GM18867 (cell line): ENCODE data around the gene CCDC124.
A peak's percentile ranks its signal among the peaks of the same experiment; 100 is the strongest.

Experiments
- ATAC-seq: cut with Tn5 transposase; IDR thresholded peaks from one replicate; pipeline ENCODE4 v1.9.1; 2021; ENCODE audit warnings: mild to moderate bottlenecking, moderate library complexity; ENCODE audit not compliant: unreplicated experiment

Gene CCDC124

DNA sequence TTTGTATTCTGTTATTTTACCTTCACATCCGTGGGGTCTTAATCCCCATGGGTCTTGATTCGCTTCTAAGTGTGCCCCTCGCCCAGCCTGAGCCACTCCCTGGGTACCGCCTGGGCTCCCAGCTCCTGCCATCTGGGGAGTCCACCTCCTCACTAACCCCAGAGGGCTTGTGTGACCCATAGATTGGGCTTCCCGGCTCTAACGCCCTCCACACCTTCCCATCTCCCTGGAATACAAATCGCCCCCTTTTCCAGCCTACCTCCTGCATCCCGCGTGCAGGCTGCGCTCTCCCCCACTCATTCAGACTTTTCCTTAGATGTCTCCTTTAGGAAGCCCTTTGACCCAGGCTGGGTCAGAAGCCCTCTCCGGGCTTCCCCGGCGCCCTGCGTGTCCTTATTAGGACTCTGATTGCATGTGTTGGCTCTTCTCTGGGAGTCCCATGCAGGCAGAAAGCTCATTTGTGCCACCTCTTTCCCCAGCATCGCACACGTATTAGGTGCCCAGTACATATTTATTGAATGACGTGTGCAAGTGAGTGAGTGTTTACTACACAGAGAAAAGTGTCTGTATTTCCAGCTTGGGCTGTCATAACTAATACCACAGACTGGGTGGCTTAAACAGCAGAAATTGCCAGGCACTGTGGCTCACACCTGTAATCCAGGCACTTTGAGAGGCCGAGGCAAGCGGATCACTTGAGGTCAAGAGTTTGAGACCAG lies 757 bp downstream of the CCDC124 start:
- ATAC-seq = no peak

DNA sequence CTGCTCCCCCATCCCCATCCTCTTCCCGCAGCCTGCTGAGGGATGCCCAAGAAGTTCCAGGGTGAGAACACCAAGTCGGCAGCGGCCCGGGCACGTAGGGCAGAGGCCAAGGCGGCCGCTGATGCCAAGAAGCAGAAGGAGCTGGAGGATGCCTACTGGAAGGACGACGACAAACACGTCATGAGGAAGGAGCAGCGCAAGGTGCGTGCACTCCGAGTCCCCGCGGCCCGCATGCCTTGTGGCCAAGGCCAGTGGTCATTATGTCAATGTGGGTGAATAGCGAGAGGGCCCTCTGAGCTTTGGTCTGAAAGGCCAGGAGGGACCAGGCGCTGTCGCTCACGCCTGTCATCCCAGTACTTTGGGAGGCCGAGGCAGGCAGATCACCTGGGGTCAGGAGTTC lies 3.6 kb downstream of the CCDC124 start:
- ATAC-seq = no peak

DNA sequence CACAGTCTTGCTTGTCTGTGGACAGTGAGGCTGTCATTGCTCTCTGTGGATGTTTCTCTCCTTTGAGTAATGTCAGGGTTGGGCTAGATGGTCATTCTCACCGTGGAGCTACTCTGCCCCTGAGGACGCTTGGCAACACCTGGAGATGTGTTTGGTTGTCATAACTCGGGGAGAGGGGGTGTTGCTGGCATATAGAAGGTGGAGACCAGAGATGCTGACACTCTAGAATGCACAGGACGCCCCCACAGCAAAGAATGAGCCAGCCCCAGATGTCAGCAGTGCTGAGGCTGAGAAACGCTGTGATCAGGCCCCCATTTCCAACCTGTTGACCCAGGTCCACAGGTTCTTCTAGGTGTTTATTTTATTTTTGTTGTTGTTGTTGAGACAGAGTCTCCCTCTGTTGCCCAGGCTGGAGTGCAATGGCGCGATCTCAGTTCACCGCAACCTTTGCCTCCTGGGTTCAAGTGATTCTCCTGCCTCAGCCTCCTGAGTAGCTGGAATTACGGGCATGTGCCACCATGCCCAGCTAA lies 4.6 kb downstream of the CCDC124 start:
- ATAC-seq = no peak

DNA sequence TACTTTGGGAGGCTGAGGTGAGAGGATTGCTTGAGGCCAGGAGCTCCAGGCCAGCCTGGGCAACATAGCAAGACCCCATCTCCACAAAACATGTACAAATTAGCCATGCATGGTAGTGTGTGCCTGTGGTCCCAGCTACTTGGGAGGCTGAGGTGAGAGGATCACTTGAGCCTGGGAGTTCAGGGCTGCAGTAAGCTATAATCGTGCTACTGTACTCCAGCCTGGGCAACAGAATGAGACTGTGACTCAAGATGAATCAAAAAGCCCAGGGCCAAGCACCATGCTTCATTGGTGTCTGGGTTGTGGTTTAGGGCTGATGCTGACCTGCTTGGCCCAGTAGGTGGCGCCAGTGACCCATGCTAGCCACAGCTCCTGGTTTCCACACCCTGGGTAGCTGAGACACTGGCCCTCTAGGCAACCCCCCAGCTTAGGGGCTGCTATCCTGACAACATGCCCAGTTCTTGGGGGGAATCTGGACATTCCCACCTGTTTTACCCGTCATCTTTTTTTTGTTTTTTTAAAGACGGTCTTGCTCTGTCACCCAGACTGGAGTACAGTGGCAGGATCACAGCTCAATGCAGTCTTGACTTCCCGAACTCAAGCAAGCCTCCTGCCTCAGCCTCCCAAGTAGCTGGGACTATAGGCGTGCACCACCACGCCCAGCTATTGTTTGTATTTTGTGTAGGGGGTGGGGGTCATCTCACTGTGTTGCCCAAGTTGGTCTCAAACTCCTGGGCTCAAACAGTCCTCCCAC lies 5.5 kb downstream of the CCDC124 start:
- ATAC-seq = peak; percentile 65

DNA sequence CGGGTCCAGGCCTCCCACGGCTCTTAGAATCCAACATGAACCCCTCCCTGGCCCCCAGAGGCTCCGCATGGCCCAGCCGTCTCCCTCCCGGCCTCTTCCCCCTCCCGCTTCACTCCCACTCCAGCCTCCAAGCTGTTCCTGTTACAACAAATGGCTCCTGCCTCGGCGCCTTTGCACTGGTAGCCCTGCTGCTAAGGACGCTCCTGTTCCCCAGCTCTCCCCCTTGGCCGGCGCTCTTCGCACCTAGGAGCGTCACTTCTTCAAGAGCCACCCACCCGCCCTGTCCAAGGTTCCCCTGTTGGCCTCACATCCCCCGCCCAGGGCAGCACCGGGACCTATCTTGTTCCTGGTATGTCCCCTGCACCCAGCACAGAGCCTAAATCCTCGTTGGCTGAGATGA lies 9.4 kb downstream of the CCDC124 start:
- no peak for ATAC-seq

DNA sequence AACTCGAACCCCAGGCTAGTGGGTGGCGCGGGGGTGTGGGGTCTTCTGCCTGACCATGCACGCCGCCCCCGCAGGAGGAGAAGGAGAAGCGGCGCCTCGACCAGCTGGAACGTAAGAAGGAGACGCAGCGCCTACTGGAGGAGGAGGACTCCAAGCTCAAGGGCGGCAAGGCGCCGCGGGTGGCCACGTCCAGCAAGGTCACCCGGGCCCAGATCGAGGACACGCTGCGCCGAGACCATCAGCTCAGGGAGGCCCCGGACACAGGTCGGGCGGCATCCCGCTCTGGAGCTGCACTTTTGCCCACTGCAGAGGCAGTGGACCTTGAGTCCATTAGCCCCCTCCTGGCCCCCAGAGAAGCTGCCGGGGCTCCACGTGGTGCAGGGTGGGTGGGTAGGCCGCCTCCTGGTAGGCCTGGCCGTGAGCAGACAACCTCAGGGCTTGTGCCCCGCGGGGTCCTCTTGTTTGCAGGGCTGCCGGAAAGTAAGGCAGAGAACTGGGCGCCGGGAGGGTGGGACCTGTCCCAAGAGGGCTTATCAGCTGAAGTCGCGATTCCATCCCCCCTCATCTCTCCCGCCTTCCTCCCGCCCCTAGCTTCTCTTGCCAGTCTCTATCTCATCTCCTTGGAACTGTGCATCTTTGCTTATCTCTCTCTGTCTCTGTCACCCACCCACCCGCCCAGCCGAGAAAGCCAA lies 9.9 kb downstream of the CCDC124 start:
- no peak for ATAC-seq

DNA sequence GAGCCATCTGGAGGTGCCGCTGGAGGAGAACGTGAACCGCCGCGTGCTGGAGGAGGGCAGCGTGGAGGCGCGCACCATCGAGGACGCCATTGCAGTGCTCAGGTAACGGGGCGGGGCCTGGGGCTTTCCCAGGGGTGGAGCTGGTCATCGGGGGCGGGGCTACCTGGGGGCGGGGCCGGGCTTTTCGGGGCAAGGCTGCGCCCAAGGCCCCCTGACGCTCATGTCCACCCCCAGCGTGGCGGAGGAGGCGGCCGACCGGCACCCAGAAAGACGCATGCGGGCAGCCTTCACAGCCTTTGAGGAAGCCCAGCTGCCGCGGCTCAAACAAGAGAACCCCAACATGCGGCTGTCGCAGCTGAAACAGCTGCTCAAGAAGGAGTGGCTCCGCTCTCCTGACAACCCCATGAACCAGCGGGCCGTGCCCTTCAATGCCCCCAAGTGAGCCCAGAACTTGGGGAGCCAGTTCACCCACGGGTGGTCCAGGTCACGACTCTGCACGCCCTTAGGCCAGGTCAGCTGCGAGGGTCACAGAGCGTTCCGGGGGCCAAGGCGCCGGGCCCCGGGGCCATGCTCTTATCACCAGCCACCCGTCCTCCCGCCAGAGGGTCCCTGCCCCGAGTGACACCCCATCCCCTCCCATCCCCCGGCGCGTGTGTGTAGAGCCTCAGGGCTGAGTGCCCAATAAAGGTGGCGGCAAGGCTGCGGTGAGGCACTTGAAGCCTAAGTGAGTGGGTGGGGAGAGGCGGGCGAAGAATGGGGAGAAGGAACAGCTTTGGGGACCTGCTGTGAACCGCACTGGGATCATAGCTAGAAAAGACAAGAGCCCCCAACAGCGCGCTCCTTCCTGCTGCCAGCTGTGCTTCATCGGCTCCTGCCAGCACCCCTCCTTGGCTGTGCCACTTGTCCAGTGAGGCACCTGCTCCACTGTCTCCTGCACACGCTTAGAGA lies 10.7 kb downstream of the CCDC124 start:
- no peak for ATAC-seq

DNA sequence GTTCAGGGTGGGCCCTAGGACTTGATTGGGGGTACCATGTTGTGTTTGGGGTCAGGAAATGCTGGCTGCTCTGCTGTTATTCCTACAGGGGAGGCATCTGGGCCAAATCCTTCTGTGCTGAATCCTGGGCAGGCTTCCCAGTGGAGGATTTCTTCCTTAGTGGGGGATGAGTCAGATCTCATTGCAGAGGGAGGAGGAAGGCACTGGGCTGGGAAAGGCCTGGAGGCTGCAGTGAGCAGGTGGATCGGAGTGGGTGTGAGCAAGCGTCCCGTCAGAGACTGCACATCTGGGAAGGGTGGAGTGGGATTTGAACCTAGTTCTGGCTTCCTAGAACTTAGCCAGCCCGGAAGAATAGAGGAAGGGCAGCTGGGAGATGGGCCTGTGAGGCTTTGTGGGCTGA lies 11.5 kb downstream of the CCDC124 start:
- no peak for ATAC-seq

DNA sequence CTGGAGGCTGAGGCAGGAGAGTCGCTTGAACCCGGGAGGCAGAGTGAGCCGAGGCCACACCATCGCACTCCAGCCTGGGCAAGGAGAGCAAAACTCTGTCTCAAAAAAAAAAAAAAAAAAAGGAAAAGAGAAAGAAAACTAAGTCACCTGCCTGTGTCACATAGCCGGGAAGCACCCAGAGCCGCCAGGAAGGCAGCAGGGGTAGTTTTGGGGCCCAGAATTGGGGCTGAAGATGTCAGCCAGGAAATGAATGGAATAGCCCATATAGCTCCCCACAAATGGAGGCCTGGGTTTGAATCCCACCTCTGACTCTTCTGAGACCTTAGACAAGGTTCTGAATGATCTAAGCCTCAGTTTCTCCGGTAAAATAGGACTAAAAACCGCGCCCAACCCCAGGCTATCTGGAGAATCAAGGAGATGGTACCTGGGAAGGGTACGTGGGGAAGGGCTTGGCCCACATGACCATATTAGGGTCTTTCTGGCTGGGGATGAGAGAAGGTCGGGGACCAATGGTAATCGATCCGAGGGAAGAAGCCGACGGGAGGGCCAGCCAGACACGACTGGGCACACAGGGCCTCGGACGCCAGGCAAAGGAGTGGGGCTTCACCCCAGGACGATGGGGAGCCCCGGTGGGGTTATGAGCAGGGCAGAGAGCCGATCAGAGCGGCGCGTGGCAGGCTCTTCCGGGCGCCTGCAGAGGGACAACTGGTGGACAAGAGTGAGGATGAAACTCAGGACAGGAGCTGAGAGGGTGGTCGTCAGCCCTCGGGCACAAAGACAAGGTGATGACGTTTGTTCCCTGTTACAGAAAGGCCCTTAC lies 14.4 kb downstream of the CCDC124 start:
- peak; percentile 13 for ATAC-seq

DNA sequence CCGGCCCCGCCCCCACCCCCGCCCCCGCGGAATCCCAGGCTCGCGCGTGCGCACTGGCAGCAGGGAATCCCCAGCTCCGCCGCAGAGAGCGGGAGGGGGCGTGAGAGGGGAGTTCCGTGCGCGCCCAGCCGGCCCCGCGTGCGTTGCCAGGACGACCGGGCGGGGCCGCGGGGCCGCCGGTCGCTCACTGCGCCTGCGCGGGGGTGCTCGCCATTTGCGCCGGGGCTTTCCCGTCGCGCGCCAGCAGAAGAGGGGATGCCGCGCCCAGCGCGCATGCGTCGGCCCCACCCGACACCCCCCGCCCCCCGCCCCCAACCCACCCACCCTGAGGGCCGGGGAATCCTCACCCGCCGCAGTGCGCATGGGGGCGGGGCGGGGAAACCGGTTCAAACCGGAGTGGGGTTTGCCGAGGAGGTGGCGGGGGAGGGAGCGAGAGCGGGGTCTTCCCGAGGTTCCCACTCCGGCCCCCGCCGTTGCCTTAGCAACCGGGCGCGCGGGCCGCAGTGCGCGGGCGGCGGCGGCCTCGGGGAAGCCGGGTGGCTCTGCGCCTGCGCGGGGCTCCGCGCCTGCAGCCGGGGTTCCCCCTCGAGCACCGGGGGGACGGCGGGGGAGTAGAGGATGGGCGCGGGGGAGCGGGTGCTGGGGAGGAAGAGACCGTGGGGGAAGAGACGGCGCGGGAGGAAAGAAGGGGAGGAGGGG lies 15.1 kb downstream of the CCDC124 start:
- ATAC-seq = peak; percentile 65

DNA sequence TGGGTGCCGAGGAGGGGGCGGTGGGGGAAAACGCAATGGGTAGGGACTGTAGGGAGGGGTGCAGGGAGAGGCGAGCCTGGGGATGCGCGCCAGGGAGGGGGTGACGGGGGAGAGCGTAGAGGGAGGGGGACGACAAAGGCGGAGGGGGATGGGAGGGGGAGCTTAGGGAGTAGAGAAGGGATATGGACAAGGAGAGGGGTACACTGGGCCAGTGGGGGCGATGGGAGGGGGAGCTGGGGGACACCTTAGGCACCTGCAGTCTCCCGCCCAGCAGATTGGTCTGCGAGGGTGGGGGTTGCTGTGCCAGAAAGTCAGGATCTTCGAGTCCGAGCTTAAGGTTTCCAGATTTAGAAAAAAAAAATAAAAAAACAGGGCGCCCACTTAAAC lies 15.7 kb downstream of the CCDC124 start:
- no peak for ATAC-seq

DNA sequence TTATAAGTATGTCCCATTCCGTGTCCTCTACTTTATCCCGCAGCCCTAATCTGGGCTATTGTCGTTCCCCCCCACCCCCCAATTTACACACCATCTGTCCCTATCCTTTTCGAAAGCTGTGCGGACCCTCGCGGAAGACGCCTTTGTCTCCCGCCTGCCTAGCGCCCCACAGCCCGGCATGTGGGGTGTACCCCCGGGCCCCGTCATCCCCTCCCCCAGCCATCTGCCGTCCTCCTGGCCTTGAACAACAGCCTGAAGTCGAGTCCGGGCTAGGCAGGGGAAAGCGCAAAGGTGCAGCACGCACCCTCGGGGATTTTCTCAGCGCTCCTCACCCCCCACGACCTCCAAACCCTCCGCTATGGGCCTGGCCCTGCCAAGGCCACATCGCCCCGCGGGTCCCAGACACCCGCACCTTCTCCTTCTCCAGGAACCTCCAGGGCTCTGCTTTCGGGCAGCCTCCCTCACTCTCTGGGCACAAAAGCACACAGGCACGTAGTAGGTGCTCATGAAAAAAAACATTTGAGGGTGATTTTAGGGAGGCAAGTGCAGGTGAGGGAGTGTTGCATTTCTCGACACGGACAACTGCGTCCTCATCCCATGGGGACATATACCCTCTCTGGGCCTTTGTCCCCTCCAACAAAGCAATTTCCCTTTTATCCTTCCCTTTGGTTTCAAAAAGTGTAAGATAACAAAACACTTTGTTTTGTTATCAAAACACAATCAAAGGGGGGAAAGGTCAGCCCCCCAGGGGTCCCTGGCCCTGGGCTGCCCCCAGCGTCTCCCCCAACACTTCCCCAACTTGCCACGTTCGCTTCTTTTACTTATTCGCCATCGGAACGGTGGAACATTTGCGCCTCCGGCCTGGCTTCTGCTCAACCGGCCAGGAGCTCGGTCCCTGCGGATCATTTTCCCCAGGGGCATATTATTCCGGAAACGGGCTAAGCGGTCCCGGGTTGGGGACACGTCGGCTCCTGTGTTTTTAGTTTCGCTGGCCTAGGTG lies 16.4 kb downstream of the CCDC124 start:
- no peak for ATAC-seq

DNA sequence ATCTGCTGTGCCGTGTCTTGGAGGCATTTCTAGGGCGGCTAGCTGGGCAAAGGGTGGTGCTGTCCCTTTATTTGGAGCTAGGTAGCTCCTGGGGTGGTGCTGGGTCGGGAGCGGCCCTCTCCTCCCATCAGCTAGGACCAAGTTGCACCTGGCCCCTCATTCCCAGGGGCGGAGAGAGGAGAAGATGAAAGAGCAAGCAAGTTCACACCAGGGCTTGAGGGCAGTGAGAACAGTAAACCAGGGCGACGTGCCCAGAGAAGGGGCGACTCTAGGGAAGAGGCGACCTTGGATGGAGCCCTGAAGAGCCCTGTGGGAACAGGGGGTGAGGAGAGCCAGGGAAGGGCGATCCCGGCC lies 17.1 kb downstream of the CCDC124 start:
- ATAC-seq = no peak

DNA sequence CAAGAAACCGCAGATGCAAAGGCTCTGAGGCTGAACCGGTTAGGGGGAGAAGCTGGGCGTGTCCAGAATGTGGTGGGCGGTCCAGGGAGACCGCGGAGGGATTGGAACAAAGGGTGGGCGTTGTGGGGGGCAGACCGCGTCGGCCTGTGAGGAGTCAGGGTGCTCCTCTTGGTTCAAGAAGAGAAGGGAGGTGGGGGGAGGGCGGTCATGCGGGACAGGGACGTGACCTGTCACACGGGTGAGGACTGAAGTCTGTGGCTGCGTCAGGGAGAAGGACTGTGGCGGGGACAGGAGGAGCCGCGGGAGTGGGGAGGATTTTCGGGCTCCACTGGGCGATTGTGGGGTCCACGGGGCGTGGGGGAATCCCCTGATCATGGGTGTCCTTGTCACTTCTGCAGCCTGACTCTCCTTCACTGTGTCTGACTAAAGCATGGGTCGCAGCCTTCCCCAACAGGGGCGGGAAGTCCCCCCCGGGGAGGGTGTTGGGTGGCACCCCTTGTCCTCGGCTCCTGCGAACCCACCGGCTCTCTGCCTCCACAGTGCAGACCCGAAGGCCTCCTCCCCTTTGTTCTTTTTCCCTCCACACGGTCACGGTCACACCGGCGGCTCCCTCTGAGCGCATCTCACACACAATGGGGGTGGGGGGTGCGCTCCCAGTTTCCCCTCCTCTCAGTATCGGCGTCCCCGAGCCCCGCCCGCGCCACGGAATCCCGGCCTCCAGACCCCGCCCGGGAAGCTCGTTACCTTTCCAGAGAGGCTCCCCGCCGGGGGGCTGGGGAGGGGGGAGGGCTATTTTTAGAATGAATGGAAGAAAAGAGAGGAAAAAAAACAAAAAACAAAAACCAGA lies 17.7 kb downstream of the CCDC124 start:
- no peak for ATAC-seq

DNA sequence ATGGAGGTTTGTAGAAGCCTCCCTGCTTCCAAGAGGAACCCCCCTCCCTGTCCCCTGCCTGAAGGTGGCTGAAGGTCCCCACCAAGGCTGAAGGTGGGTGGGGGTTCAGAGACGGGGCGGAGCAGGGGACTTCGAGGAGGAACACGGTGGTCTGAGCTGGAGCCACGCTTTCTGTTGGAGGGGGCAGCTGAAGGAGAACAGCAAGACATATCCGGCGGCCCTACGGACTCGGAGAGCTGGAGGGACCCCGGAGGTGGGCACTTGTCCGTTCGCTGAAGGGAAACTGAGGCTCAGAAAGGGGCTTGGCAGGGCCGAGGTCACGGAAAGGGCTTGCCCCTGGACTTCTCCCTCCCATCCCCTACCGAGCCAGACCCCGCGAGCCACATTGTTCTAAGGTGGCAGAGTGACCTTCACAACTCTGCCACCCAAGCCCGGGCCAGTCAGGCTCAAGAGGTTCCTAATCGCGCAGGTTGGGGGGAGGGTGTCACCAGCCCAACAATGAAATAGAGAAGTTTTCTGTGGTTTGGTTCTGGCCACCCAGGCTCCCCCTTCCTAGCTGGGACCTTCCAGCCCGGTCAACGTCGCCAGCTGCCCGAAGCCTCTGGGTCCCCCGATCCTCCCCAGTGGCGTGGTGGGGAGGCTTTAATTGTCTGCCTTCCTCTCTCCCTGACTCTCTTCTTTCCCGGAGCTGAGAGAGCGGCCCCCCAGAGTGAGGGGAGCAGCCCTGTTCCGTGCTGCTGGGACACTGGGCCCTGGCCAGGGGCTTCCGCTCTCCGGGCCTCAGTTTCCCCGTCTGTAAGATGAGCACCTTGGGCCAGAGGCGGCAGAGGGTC lies 18.6 kb downstream of the CCDC124 start:
- ATAC-seq = no peak
